C4-2B (cell line): ENCODE results near the gene PEMT.

Experiments
- CTCF ChIP-seq: fragments of 450-650 bp; conservative IDR thresholded peaks from 2 replicates; pipeline ENCODE4 v1.5.1; 2017; ENCODE audit warnings: mild to moderate bottlenecking
- ZFX ChIP-seq: fragments of 450-650 bp; IDR thresholded peaks from 2 replicates; pipeline ENCODE4 v1.6.1; 2017

- TF ChIP-seq CTCF (no peak), ZFX (no peak)
These were observed 33.7 kb downstream of the PEMT start for GRCh38 chr17:17557796-17558195.
